GM21390 (cell line): ENCODE measurements around the gene CMSS1.
"Not testable (repeated sequence)": the region's sequence is repeated elsewhere in the genome, so short reads cannot be mapped to it uniquely, and the experiment has no call there.

ENCODE experiments used
- ATAC-seq: cut with Tn5 transposase; IDR thresholded peaks from one replicate; pipeline ENCODE4 v1.9.1; 2021; ENCODE audit not compliant: unreplicated experiment

The CMSS1 gene

GRCh38 chr3:100209169-100209568 lies 391.5 kb downstream of the CMSS1 start:
- no peak for ATAC-seq

GRCh38 chr3:100209948-100210771 lies 392.5 kb downstream of the CMSS1 start:
- ATAC-seq = peak; percentile 98

- no peak for ATAC-seq
These were observed 393.1 kb downstream of the CMSS1 start for GRCh38 chr3:100210772-100211135.

GRCh38 chr3:100213891-100214573 lies 396.4 kb downstream of the CMSS1 start:
- ATAC-seq = no peak

GRCh38 chr3:100214574-100214964 lies 396.9 kb downstream of the CMSS1 start:
- no peak for ATAC-seq

GRCh38 chr3:100216713-100217112 lies 399.1 kb downstream of the CMSS1 start:
- no peak for ATAC-seq

- ATAC-seq = no peak
These were observed 403.5 kb downstream of the CMSS1 start for GRCh38 chr3:100221159-100221558.

GRCh38 chr3:100225193-100225592 lies 407.5 kb downstream of the CMSS1 start:
- no peak for ATAC-seq

- ATAC-seq = no peak
These were observed 408.2 kb downstream of the CMSS1 start for GRCh38 chr3:100225883-100226282.

GRCh38 chr3:100226712-100227429 lies 409.2 kb downstream of the CMSS1 start:
- ATAC-seq = no peak

GRCh38 chr3:100227511-100227921 lies 409.9 kb downstream of the CMSS1 start:
- ATAC-seq = no peak

GRCh38 chr3:100228247-100228646 lies 410.6 kb downstream of the CMSS1 start:
- no peak for ATAC-seq

GRCh38 chr3:100229188-100229587 lies 411.5 kb downstream of the CMSS1 start:
- not testable (repeated sequence) for ATAC-seq

- ATAC-seq = no peak
These were observed 413.0 kb downstream of the CMSS1 start for GRCh38 chr3:100230710-100231109.
